ENCODE measurements around the gene PRKCZ. TPM values are rescaled to one million over a fixed set of nuclear protein-coding genes. Genes with fewer than 3 reads are reported as not detected.

The PRKCZ gene
- total RNA-seq, 1 donor from 2014 or later = 1.3 TPM

- Histone ChIP-seq H3K36me3 (no peaks in the 10 kb centered on the region), H3K4me3 (no peak overlapping the region), H3K27me3 (no peaks in the 10 kb centered on the region), H3K9me3 (no peaks in the 10 kb centered on the region), H3K4me1 (no peaks in the 10 kb centered on the region), H3K27ac (no peak overlapping the region)
- no peak for TF ChIP-seq CTCF (IDR thresholded peaks at IDR 0.05)
- DNase-seq (ENCODE audit: low spot score in 2 of 2) = no peak
- intact Hi-C loops (cut with DNase I) = no loop called here
These were observed 17.5 kb upstream of the PRKCZ start for GRCh38 chr1:2032737-2033136.

- TF ChIP-seq CTCF (IDR thresholded peaks at IDR 0.05) = no peak
- H3K4me3 ChIP-seq = no peak overlapping the region
- no peaks in the 10 kb centered on the region for H3K27me3 ChIP-seq
- DNase-seq (ENCODE audit: low spot score in 2 of 2) = no peak
- no peaks in the 10 kb centered on the region for H3K9me3 ChIP-seq
- intact Hi-C loops (cut with DNase I) = no loop called here
- H3K36me3 ChIP-seq = no peaks in the 10 kb centered on the region
- no peak overlapping the region for H3K27ac ChIP-seq
- no peaks in the 10 kb centered on the region for H3K4me1 ChIP-seq
These were observed 17.0 kb upstream of the PRKCZ start for GRCh38 chr1:2033165-2033564.

DNA sequence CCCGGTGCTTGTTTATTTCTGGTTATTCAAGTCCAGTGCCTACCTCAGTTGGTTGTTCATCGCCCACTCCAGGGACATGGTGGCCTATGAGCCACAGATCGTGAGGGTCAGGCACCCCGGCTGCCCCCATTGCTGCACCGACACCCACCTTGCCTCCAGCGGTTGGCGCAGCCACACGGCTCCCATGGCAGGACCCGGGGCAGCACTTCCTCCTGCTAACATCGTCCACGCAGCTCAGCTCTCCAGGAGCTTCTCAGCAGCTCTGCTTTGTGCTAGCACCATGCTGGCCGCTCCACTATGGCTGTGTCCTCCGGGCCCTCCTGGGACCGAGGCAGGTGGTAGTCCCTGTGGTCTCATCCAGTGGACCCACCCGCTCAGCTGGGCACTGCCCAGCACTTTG is 13.9 kb upstream of the PRKCZ start:
- Histone ChIP-seq H3K4me1 (no peaks in the 10 kb centered on the region), H3K36me3 (no peaks in the 10 kb centered on the region), H3K9me3 (no peaks in the 10 kb centered on the region), H3K4me3 (no peak overlapping the region), H3K27ac (no peak overlapping the region), H3K27me3 (no peaks in the 10 kb centered on the region)
- DNase-seq (ENCODE audit: low spot score in 2 of 2) = no peak
- intact Hi-C loops (cut with DNase I) = no loop called here
- no peak for TF ChIP-seq CTCF (IDR thresholded peaks at IDR 0.05)

DNA sequence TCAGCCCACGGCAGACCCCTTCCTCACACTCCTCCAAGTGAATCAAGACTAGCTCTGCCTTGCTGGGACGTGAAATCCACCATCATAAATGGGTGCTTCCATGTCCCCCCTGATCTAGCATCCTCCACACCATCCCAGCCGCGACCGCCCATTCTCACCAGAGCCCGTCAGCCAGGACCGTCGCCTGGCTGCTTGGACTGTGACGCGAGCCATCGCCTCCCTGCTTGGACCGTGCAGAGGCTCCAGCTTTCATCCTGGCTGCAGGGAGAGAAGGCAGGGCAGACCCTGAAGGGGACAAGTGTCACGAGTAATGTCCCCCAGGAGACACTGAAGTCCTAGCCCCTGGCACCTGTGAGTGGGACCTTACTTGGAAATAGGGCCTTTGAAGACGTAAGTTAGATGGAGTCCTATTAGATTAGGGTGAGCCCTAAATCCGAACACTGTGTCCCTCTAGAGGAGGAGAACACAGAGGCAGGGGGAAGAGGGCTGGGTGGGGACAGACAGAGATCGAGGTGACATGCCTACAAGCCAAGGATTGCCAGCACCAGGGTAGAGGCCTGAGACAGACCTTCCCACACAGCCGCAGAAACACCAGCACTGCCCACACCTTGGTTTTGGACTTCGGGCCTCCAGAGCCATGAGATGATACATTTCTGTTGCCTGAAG is 12.8 kb upstream of the PRKCZ start:
- TF ChIP-seq CTCF (IDR thresholded peaks at IDR 0.05) = no peak
- Histone ChIP-seq H3K36me3 (no peaks in the 10 kb centered on the region), H3K9me3 (no peaks in the 10 kb centered on the region), H3K27me3 (no peaks in the 10 kb centered on the region), H3K4me1 (no peaks in the 10 kb centered on the region), H3K4me3 (no peak overlapping the region), H3K27ac (no peak overlapping the region)
- intact Hi-C loops (cut with DNase I) = no loop called here
- no peak for DNase-seq (ENCODE audit: low spot score in 2 of 2)

- Histone ChIP-seq H3K9me3 (no peaks in the 10 kb centered on the region), H3K27ac (no peak overlapping the region), H3K36me3 (no peaks in the 10 kb centered on the region), H3K4me1 (no peaks in the 10 kb centered on the region), H3K4me3 (no peak overlapping the region), H3K27me3 (no peaks in the 10 kb centered on the region)
- intact Hi-C loops (cut with DNase I) = no loop called here
- TF ChIP-seq CTCF (IDR thresholded peaks at IDR 0.05) = no peak
- DNase-seq (ENCODE audit: low spot score in 2 of 2) = no peak
These were observed 12.0 kb upstream of the PRKCZ start for GRCh38 chr1:2038229-2038628.

GRCh38 chr1:2039251-2039650 is 11.0 kb upstream of the PRKCZ start:
- Histone ChIP-seq H3K4me1 (no peaks in the 10 kb centered on the region), H3K9me3 (no peaks in the 10 kb centered on the region), H3K36me3 (no peaks in the 10 kb centered on the region), H3K27ac (no peak overlapping the region), H3K27me3 (no peaks in the 10 kb centered on the region), H3K4me3 (no peak overlapping the region)
- DNase-seq (ENCODE audit: low spot score in 2 of 2) = no peak
- no peak for TF ChIP-seq CTCF (IDR thresholded peaks at IDR 0.05)
- intact Hi-C loops (cut with DNase I) = no loop called here

All from ascending aorta (tissue), 2 donors.